HepG2 (cell line): Measurements from ENCODE around the gene PTGIS. TPM values are rescaled to one million over a fixed set of nuclear protein-coding genes. Genes with fewer than 3 reads are reported as not detected.

Experiments used
- CEBPG ChIP-seq: IDR thresholded peaks from 2 replicates; pipeline ENCODE4 v1.6.1; 2016
- FOXM1 ChIP-seq: sonication (generic); formaldehyde crosslinking; IDR thresholded peaks from 2 replicates; pipeline ENCODE4 v1.5.0; 2020; ENCODE audit warnings: missing genetic modification reagents
- HDAC1 ChIP-seq: sonication (generic); formaldehyde crosslinking; IDR thresholded peaks from 2 replicates; pipeline ENCODE4 v1.5.1; 2020; ENCODE audit warnings: mild to moderate bottlenecking, missing genetic modification reagents
- KAT2B ChIP-seq: fragments of 150-350 bp; IDR thresholded peaks from 2 replicates; pipeline ENCODE4 v1.6.1; 2014; ENCODE audit warnings: low read depth, low read length, borderline replicate concordance
- MYNN ChIP-seq: sonication (generic); formaldehyde crosslinking; IDR thresholded peaks from 2 replicates; pipeline ENCODE4 v1.4.0; 2020; ENCODE audit warnings: mild to moderate bottlenecking, low read depth, missing genetic modification reagents
- ONECUT2 ChIP-seq: sonication (generic); formaldehyde crosslinking; IDR thresholded peaks from 2 replicates; pipeline ENCODE4 v1.4.0; 2020; ENCODE audit warnings: missing genetic modification reagents
- PPARG ChIP-seq: conservative IDR thresholded peaks from 2 replicates; pipeline ENCODE4 v1.6.1; 2016; ENCODE audit warnings: missing biosample characterization, missing genetic modification reagents
- SPEN ChIP-seq: sonication (generic); formaldehyde crosslinking; IDR thresholded peaks from 2 replicates; pipeline ENCODE4 v1.5.1; 2020; ENCODE audit warnings: low read depth, mild to moderate bottlenecking, missing genetic modification reagents
- ZNF124 ChIP-seq: sonication (generic); formaldehyde crosslinking; IDR thresholded peaks from 2 replicates; pipeline ENCODE4 v1.4.0; 2020; ENCODE audit warnings: missing genetic modification reagents
- ZNF552 ChIP-seq: sonication (generic); formaldehyde crosslinking; IDR thresholded peaks from 2 replicates; pipeline ENCODE4 v1.9.0; 2022; ENCODE audit warnings: missing genetic modification reagents, mild to moderate bottlenecking, borderline replicate concordance
- ZNF564 ChIP-seq: sonication (generic); formaldehyde crosslinking; IDR thresholded peaks from 2 replicates; pipeline ENCODE4 v1.8.1; 2023; ENCODE audit warnings: mild to moderate bottlenecking, missing genetic modification reagents
- ZNF567 ChIP-seq: sonication (generic); formaldehyde crosslinking; IDR thresholded peaks from 2 replicates; pipeline ENCODE4 v1.8.1; 2023; ENCODE audit warnings: mild to moderate bottlenecking, missing genetic modification reagents, borderline replicate concordance
- ZNF577 ChIP-seq: sonication (generic); formaldehyde crosslinking; IDR thresholded peaks from 2 replicates; pipeline ENCODE4 v1.4.0; 2020; ENCODE audit warnings: mild to moderate bottlenecking, low read depth, missing genetic modification reagents, borderline replicate concordance
- ZNF724P ChIP-seq: sonication (generic); formaldehyde crosslinking; IDR thresholded peaks from 2 replicates; pipeline ENCODE4 v1.8.0; 2022; ENCODE audit warnings: missing genetic modification reagents, borderline replicate concordance
- polyA plus RNA-seq, 8 experiments: library from polyadenylated mRNA; depleted of rRNA in 3 of 8; stranded (reverse) in 7 of 8; unstranded in 1 of 8; fragments of >200 nt; fragmentation: Illumina TruSeq in 4 of 8; extraction: Trizol in 4 of 8; gene quantifications; 2 replicates each; pipeline versions ENCODE4 v1.2.1 to v1.2.3, GENCODE V29; 2011 to 2016; ENCODE audit warnings: low read depth in 4 of 8, missing spikeins in 1 of 8, mixed read lengths in 1 of 8; ENCODE audit not compliant: insufficient read depth in 1 of 8
- total RNA-seq, 5 experiments: library from RNA; depleted of rRNA; stranded (reverse); fragments of >200 nt; fragmentation: Illumina TruSeq; extraction: Trizol; gene quantifications; 2 replicates each; pipeline ENCODE4 v1.2.3, GENCODE V29; 2016; ENCODE audit warnings: low read depth in 1 of 5
- TF ChIP-seq, protein P1 (sequence below): IDR thresholded peaks from 2 replicates; pipeline ENCODE4 v1.6.1; 2016; ENCODE audit warnings: control low read depth
- TF ChIP-seq, protein P2 (sequence below): sonication (generic); formaldehyde crosslinking; IDR thresholded peaks from 2 replicates; pipeline ENCODE4 v1.4.0; 2020; ENCODE audit warnings: missing genetic modification reagents, mild to moderate bottlenecking, borderline replicate concordance
- TF ChIP-seq, protein P3 (sequence below): sonication (generic); formaldehyde crosslinking; IDR thresholded peaks from 2 replicates; pipeline ENCODE4 v1.8.1; 2023; ENCODE audit warnings: mild to moderate bottlenecking, missing genetic modification reagents
- TF ChIP-seq, protein P4 (sequence below): sonication (generic); formaldehyde crosslinking; IDR thresholded peaks from 2 replicates; pipeline ENCODE4 v1.9.0; 2022; ENCODE audit warnings: missing genetic modification reagents, mild to moderate bottlenecking, borderline replicate concordance
- TF ChIP-seq, protein P5 (sequence below): sonication (generic); formaldehyde crosslinking; IDR thresholded peaks from 2 replicates; pipeline ENCODE4 v1.4.0; 2020; ENCODE audit warnings: missing genetic modification reagents
- TF ChIP-seq, protein P6 (sequence below): sonication (generic); formaldehyde crosslinking; IDR thresholded peaks from 2 replicates; pipeline ENCODE4 v1.4.0; 2020; ENCODE audit warnings: low read depth, mild to moderate bottlenecking, missing genetic modification reagents

PTGIS gene
- total and polyA plus RNA-seq, 2 of the 13 experiments (the other 11 are each of a cell fraction or from before 2014, with no cell fraction given), result not detected

DNA sequence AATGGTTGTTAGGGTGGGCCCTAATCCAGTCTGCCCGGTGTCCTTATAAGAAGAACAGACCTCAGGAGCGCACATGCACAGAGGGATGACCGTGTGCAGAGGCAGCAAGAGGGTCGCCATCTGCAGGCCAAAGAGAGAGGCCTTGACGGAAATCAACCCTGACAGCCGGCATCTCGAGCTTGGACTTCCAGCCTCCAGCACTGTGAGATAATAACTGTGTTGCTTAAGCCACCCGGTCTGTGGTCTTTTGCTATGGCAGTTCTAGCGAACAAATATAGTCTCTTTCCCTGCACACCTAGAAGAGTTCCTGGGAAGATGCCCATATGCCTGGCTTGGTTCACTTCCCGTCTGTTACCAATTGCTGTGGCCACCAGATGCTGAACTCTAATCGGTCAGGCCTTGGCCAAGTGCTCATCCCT is 35.3 kb upstream of the PTGIS start (continued):
- TF ChIP-seq, protein P1, sequence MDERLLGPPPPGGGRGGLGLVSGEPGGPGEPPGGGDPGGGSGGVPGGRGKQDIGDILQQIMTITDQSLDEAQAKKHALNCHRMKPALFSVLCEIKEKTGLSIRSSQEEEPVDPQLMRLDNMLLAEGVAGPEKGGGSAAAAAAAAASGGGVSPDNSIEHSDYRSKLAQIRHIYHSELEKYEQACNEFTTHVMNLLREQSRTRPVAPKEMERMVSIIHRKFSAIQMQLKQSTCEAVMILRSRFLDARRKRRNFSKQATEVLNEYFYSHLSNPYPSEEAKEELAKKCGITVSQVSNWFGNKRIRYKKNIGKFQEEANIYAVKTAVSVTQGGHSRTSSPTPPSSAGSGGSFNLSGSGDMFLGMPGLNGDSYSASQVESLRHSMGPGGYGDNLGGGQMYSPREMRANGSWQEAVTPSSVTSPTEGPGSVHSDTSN (CRISPR knock-in tag), result 0 out of 2 replicates have a peak, but pooled peaks have one; percentile 34
- TF ChIP-seq ZNF724P (CRISPR knock-in tag) (no peak), KAT2B (no peak), ZNF564 (CRISPR knock-in tag) (peak; percentile 18; the same call in 1 of the 2 replicates), FOXM1 (CRISPR knock-in tag) (no peak), MYNN (0 out of 2 replicates have a peak, but pooled peaks have one; percentile 63), PPARG (CRISPR knock-in tag) (0 out of 2 replicates have a peak, but pooled peaks have one; percentile 26), ZNF124 (CRISPR knock-in tag) (no peak), ZNF552 (no peak), CEBPG (CRISPR knock-in tag) (peak; percentile 65), ONECUT2 (no peak), SPEN (peak; percentile 79), ZNF567 (no peak), ZNF577 (CRISPR knock-in tag) (no peak), HDAC1 (CRISPR knock-in tag) (peak; percentile 37; the same call in 1 of the 2 replicates)
- TF ChIP-seq, protein P2, sequence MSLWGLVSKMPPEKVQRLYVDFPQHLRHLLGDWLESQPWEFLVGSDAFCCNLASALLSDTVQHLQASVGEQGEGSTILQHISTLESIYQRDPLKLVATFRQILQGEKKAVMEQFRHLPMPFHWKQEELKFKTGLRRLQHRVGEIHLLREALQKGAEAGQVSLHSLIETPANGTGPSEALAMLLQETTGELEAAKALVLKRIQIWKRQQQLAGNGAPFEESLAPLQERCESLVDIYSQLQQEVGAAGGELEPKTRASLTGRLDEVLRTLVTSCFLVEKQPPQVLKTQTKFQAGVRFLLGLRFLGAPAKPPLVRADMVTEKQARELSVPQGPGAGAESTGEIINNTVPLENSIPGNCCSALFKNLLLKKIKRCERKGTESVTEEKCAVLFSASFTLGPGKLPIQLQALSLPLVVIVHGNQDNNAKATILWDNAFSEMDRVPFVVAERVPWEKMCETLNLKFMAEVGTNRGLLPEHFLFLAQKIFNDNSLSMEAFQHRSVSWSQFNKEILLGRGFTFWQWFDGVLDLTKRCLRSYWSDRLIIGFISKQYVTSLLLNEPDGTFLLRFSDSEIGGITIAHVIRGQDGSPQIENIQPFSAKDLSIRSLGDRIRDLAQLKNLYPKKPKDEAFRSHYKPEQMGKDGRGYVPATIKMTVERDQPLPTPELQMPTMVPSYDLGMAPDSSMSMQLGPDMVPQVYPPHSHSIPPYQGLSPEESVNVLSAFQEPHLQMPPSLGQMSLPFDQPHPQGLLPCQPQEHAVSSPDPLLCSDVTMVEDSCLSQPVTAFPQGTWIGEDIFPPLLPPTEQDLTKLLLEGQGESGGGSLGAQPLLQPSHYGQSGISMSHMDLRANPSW (CRISPR knock-in tag), result 0 out of 2 replicates have a peak, but pooled peaks have one; percentile 64
- TF ChIP-seq, protein P3, sequence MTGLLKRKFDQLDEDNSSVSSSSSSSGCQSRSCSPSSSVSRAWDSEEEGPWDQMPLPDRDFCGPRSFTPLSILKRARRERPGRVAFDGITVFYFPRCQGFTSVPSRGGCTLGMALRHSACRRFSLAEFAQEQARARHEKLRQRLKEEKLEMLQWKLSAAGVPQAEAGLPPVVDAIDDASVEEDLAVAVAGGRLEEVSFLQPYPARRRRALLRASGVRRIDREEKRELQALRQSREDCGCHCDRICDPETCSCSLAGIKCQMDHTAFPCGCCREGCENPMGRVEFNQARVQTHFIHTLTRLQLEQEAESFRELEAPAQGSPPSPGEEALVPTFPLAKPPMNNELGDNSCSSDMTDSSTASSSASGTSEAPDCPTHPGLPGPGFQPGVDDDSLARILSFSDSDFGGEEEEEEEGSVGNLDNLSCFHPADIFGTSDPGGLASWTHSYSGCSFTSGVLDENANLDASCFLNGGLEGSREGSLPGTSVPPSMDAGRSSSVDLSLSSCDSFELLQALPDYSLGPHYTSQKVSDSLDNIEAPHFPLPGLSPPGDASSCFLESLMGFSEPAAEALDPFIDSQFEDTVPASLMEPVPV (CRISPR knock-in tag), result no peak
- TF ChIP-seq, protein P4, sequence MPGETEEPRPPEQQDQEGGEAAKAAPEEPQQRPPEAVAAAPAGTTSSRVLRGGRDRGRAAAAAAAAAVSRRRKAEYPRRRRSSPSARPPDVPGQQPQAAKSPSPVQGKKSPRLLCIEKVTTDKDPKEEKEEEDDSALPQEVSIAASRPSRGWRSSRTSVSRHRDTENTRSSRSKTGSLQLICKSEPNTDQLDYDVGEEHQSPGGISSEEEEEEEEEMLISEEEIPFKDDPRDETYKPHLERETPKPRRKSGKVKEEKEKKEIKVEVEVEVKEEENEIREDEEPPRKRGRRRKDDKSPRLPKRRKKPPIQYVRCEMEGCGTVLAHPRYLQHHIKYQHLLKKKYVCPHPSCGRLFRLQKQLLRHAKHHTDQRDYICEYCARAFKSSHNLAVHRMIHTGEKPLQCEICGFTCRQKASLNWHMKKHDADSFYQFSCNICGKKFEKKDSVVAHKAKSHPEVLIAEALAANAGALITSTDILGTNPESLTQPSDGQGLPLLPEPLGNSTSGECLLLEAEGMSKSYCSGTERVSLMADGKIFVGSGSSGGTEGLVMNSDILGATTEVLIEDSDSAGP (CRISPR knock-in tag), result peak; percentile 57; the same call in 1 of the 2 replicates
- TF ChIP-seq, protein P5, sequence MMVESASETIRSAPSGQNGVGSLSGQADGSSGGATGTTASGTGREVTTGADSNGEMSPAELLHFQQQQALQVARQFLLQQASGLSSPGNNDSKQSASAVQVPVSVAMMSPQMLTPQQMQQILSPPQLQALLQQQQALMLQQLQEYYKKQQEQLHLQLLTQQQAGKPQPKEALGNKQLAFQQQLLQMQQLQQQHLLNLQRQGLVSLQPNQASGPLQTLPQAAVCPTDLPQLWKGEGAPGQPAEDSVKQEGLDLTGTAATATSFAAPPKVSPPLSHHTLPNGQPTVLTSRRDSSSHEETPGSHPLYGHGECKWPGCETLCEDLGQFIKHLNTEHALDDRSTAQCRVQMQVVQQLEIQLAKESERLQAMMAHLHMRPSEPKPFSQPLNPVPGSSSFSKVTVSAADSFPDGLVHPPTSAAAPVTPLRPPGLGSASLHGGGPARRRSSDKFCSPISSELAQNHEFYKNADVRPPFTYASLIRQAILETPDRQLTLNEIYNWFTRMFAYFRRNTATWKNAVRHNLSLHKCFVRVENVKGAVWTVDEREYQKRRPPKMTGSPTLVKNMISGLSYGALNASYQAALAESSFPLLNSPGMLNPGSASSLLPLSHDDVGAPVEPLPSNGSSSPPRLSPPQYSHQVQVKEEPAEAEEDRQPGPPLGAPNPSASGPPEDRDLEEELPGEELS, result peak; percentile 61
- TF ChIP-seq, protein P6, sequence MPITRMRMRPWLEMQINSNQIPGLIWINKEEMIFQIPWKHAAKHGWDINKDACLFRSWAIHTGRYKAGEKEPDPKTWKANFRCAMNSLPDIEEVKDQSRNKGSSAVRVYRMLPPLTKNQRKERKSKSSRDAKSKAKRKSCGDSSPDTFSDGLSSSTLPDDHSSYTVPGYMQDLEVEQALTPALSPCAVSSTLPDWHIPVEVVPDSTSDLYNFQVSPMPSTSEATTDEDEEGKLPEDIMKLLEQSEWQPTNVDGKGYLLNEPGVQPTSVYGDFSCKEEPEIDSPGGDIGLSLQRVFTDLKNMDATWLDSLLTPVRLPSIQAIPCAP (CRISPR knock-in tag), result no peak
